ENCODE results near the gene IGFLR1. TPM values are rescaled to one million over a fixed set of nuclear protein-coding genes. Genes with fewer than 3 reads are reported as not detected.
A peak's percentile ranks its signal among the peaks of the same experiment; 100 is the strongest.

IGFLR1 gene
- total and polyA plus RNA-seq, 4 experiments from 2014 or later = 93.9 to 124 (median 109) TPM

- CTCF ChIA-PET (ENCODE audit: partially characterized antibody) = no interaction called here
- Histone ChIP-seq H3K27ac (ENCODE audit: low read depth, low read length) (no peak overlapping the region), H3K27me3 (ENCODE audit: insufficient read depth, low read length) (no peaks in the 10 kb centered on the region), H3K36me3 (ENCODE audit: insufficient read depth, low read length) (peaks cover 23% of the 10 kb centered on the region), H3K4me1 (ENCODE audit: insufficient read depth, low read length) (peaks cover 35% of the 10 kb centered on the region), H3K4me3 (ENCODE audit: low read length in 2 of 2) (no peak overlapping the region), H3K9me3 (ENCODE audit: control insufficient read depth in 1 of 2, low read length in 2 of 2) (no peaks in the 10 kb centered on the region)
- peak overlapping the region in 4 of 8 donors; percentile 13 to 49 (median 40) for H3K4me3 Mint-ChIP-seq
- POLR2A ChIA-PET (ENCODE audit: partially characterized antibody) = interaction anchor here (1.0 kb wide), 1 partner anchor 23 kb away, joined by 3 read pairs; no protein-coding TSS in a partner anchor
- intact Hi-C loops (cut with micrococcal nuclease) = no loop called here
- H3K36me3 Mint-ChIP-seq = peaks cover 6 to 22% of the 10 kb centered on the region in 2 donors
- DNase-seq = no peak
- H3K4me1 Mint-ChIP-seq = peaks cover 18 to 37% (median 25%) of the 10 kb centered on the region in 4 donors
- peak overlapping the region in 2 of 7 donors; percentile 27 to 56 for H3K27ac Mint-ChIP-seq
- H3K27me3 Mint-ChIP-seq = peaks cover 0 to 2% of the 10 kb centered on the region in 2 donors
- peaks cover 0 to 3% (median 0%) of the 10 kb centered on the region in 8 donors for H3K9me3 Mint-ChIP-seq
Observed at GRCh38 chr19:35754370-35755130, 12.3 kb upstream of the IGFLR1 start.

GRCh38 chr19:35753634-35754369, 11.6 kb upstream of the IGFLR1 start:
- no peaks in the 10 kb centered on the region for H3K9me3 ChIP-seq (ENCODE audit: control insufficient read depth in 1 of 2, low read length in 2 of 2)
- no peak overlapping the region for H3K4me3 ChIP-seq (ENCODE audit: low read length in 2 of 2)
- peaks cover 14 to 35% (median 24%) of the 10 kb centered on the region in 4 donors for H3K4me1 Mint-ChIP-seq
- H3K36me3 Mint-ChIP-seq = peaks cover 6 to 22% of the 10 kb centered on the region in 2 donors
- peaks cover 34% of the 10 kb centered on the region for H3K4me1 ChIP-seq (ENCODE audit: insufficient read depth, low read length)
- intact Hi-C loops (cut with micrococcal nuclease) = no loop called here
- ChIA-PET CTCF (ENCODE audit: partially characterized antibody) (no interaction called here), POLR2A (ENCODE audit: partially characterized antibody) (interaction anchor here (1.0 kb wide), 2 partner anchors 13 to 22 kb away, joined by 3 read pairs; no protein-coding TSS in a partner anchor)
- no peak for DNase-seq
- H3K36me3 ChIP-seq (ENCODE audit: insufficient read depth, low read length) = peaks cover 23% of the 10 kb centered on the region
- no peak overlapping the region for H3K27ac ChIP-seq (ENCODE audit: low read depth, low read length)
- H3K9me3 Mint-ChIP-seq = peaks cover 0 to 3% (median 0%) of the 10 kb centered on the region in 8 donors
- H3K27me3 Mint-ChIP-seq = peaks cover 0 to 2% of the 10 kb centered on the region in 2 donors
- peak overlapping the region in 1 of 7 donors; percentile 56 for H3K27ac Mint-ChIP-seq
- H3K4me3 Mint-ChIP-seq = peak overlapping the region in 2 of 8 donors; percentile 10 to 15
- no peaks in the 10 kb centered on the region for H3K27me3 ChIP-seq (ENCODE audit: insufficient read depth, low read length)

DNA sequence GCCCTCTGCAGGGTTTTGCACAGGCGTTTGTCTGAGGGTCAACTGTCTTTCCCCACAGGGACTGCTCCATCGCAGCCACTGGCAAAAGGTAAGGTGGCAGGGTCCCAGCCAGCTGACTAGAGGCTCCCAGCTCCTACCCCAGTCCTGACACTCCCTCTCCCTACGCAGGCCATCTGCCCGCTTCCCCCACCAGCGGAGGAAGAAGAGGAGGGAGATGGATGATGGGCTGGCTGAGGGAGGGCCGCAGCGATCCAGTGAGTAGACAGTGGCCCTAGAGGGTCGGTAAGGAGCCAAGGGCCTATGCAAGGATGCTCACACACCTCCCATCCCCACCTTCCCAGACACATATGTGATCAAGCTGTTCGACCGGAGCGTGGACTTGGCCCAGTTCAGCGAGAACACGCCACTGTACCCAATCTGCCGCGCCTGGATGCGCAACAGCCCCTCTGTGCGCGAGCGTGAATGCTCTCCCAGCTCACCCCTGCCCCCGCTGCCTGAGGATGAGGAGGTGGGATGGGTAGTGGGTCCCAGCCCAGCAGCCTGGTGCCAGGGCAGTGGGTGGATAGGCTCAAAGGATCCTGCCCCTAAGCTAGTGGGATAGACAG, 10.6 kb upstream of the IGFLR1 start:
- Histone ChIP-seq H3K4me3 (ENCODE audit: low read length in 2 of 2) (no peak overlapping the region), H3K27ac (ENCODE audit: low read depth, low read length) (no peak overlapping the region), H3K4me1 (ENCODE audit: insufficient read depth, low read length) (peaks cover 32% of the 10 kb centered on the region), H3K27me3 (ENCODE audit: insufficient read depth, low read length) (no peaks in the 10 kb centered on the region), H3K9me3 (ENCODE audit: control insufficient read depth in 1 of 2, low read length in 2 of 2) (no peaks in the 10 kb centered on the region), H3K36me3 (ENCODE audit: insufficient read depth, low read length) (peaks cover 23% of the 10 kb centered on the region)
- DNase-seq = no peak
- no peak overlapping the region for H3K27ac Mint-ChIP-seq
- peaks cover 0 to 1% of the 10 kb centered on the region in 2 donors for H3K27me3 Mint-ChIP-seq
- intact Hi-C loops (cut with micrococcal nuclease) = no loop called here
- peaks cover 0 to under 1% (median 0%) of the 10 kb centered on the region in 8 donors for H3K9me3 Mint-ChIP-seq
- peaks cover 20 to 38% (median 27%) of the 10 kb centered on the region in 4 donors for H3K4me1 Mint-ChIP-seq
- H3K36me3 Mint-ChIP-seq = peaks cover 6 to 26% of the 10 kb centered on the region in 2 donors
- CTCF ChIA-PET (ENCODE audit: partially characterized antibody) = no interaction called here
- peak overlapping the region in 1 of 8 donors; percentile 20 for H3K4me3 Mint-ChIP-seq
- POLR2A ChIA-PET (ENCODE audit: partially characterized antibody) = interaction anchor here (1.0 to 1.6 kb wide), 4 partner anchors 8 to 12 kb away, joined by 3 to 6 read pairs (median 4); partner anchors contain the start of gene IGFLR1

GRCh38 chr19:35751839-35752745, 9.8 kb upstream of the IGFLR1 start:
- Histone ChIP-seq H3K27me3 (ENCODE audit: insufficient read depth, low read length) (no peaks in the 10 kb centered on the region), H3K4me3 (ENCODE audit: low read length in 2 of 2) (no peak overlapping the region), H3K9me3 (ENCODE audit: control insufficient read depth in 1 of 2, low read length in 2 of 2) (no peaks in the 10 kb centered on the region), H3K27ac (ENCODE audit: low read depth, low read length) (no peak overlapping the region), H3K4me1 (ENCODE audit: insufficient read depth, low read length) (peaks cover 32% of the 10 kb centered on the region), H3K36me3 (ENCODE audit: insufficient read depth, low read length) (peaks cover 23% of the 10 kb centered on the region)
- Mint-ChIP-seq H3K27me3 (no peaks in the 10 kb centered on the region), H3K27ac (no peak overlapping the region), H3K9me3 (no peaks in the 10 kb centered on the region), H3K4me3 (no peak overlapping the region), H3K36me3 (peaks cover 6 to 24% of the 10 kb centered on the region in 2 donors), H3K4me1 (peaks cover 19 to 33% (median 25%) of the 10 kb centered on the region in 4 donors)
- intact Hi-C loops (cut with micrococcal nuclease) = no loop called here
- POLR2A ChIA-PET (ENCODE audit: partially characterized antibody) = interaction anchor here (1.0 to 1.6 kb wide), 4 partner anchors 8 to 12 kb away, joined by 4 to 6 read pairs (median 4); partner anchors contain the start of gene IGFLR1
- no peak for DNase-seq
- CTCF ChIA-PET (ENCODE audit: partially characterized antibody) = no interaction called here

GRCh38 chr19:35750167-35750566, 7.9 kb upstream of the IGFLR1 start:
- Mint-ChIP-seq H3K4me1 (peaks cover 22 to 39% (median 31%) of the 10 kb centered on the region in 4 donors), H3K4me3 (peak overlapping the region in 6 of 8 donors; percentile 17 to 69 (median 48)), H3K27ac (peak overlapping the region in 2 of 7 donors; percentile 55 to 81), H3K27me3 (no peaks in the 10 kb centered on the region), H3K36me3 (peaks cover 6 to 30% of the 10 kb centered on the region in 2 donors), H3K9me3 (no peaks in the 10 kb centered on the region)
- Histone ChIP-seq H3K4me3 (ENCODE audit: low read length in 2 of 2) (no peak overlapping the region), H3K4me1 (ENCODE audit: insufficient read depth, low read length) (peaks cover 32% of the 10 kb centered on the region), H3K27ac (ENCODE audit: low read depth, low read length) (no peak overlapping the region), H3K9me3 (ENCODE audit: control insufficient read depth in 1 of 2, low read length in 2 of 2) (no peaks in the 10 kb centered on the region), H3K36me3 (ENCODE audit: insufficient read depth, low read length) (peaks cover 23% of the 10 kb centered on the region), H3K27me3 (ENCODE audit: insufficient read depth, low read length) (no peaks in the 10 kb centered on the region)
- ChIA-PET POLR2A (ENCODE audit: partially characterized antibody) (interaction anchor here (4.5 kb wide), 1 partner anchor 12 kb away, joined by 30 read pairs; no protein-coding TSS in a partner anchor), CTCF (ENCODE audit: partially characterized antibody) (interaction anchor here (2.8 kb wide), 1 partner anchor 13 kb away, joined by 11 read pairs; no protein-coding TSS in a partner anchor)
- intact Hi-C loops (cut with micrococcal nuclease) = no loop called here
- DNase-seq = no peak

Data from CD4-positive, alpha-beta memory T cell (primary cell).